NCI-H2196 treated with DMSO at 0.1 percent for 48 hours (cell line): ENCODE data around the gene CROCC2.
A peak's percentile ranks its signal among the peaks of the same experiment; 100 is the strongest.
"Not testable (repeated sequence)": the region's sequence is repeated elsewhere in the genome, so short reads cannot be mapped to it uniquely, and the experiment has no call there.

Experiments
- DNase-seq: peaks from one replicate; lab custom pipeline; 2025; ENCODE audit not compliant: unreplicated experiment; lab: John Stamatoyannopoulos, UW

Gene CROCC2

GRCh38 chr2:240965905-240966456, 59.8 kb downstream of the CROCC2 start:
- no peak for DNase-seq

GRCh38 chr2:240966457-240966905, 60.3 kb downstream of the CROCC2 start:
- DNase-seq: no peak

- no peak for DNase-seq
These were observed 61.0 kb downstream of the CROCC2 start for GRCh38 chr2:240966906-240967680.

GRCh38 chr2:240967681-240968621, 61.8 kb downstream of the CROCC2 start:
- DNase-seq: no peak

- no peak for DNase-seq
These were observed 62.8 kb downstream of the CROCC2 start for GRCh38 chr2:240968731-240969624.

- DNase-seq: no peak
These were observed 64.0 kb downstream of the CROCC2 start for GRCh38 chr2:240970104-240970503.

GRCh38 chr2:240970816-240971215, 64.7 kb downstream of the CROCC2 start:
- no peak for DNase-seq

- DNase-seq: no peak
These were observed 66.1 kb downstream of the CROCC2 start for GRCh38 chr2:240972201-240972600.

- DNase-seq: no peak
These were observed 66.7 kb downstream of the CROCC2 start for GRCh38 chr2:240972636-240973521.

- DNase-seq: no peak
These were observed 68.8 kb downstream of the CROCC2 start for GRCh38 chr2:240974771-240975572.

GRCh38 chr2:240975903-240976302, 69.8 kb downstream of the CROCC2 start:
- DNase-seq: not testable (repeated sequence)

- no peak for DNase-seq
These were observed 75.1 kb downstream of the CROCC2 start for GRCh38 chr2:240981280-240981679.

GRCh38 chr2:240981871-240982800, 76.0 kb downstream of the CROCC2 start:
- DNase-seq: no peak

- DNase-seq: no peak
These were observed 76.7 kb downstream of the CROCC2 start for GRCh38 chr2:240982821-240983281.

- DNase-seq: peak; percentile 44
These were observed 77.3 kb downstream of the CROCC2 start for GRCh38 chr2:240983361-240983995.

- DNase-seq: no peak
These were observed 77.9 kb downstream of the CROCC2 start for GRCh38 chr2:240983996-240984498.
